DMS 273 (cell line): ENCODE data around the gene TLE7.

Source experiments
- DNase-seq: peaks from one replicate; lab custom pipeline; 2025; ENCODE audit not compliant: unreplicated experiment; lab: John Stamatoyannopoulos, UW

TLE7 gene

DNA sequence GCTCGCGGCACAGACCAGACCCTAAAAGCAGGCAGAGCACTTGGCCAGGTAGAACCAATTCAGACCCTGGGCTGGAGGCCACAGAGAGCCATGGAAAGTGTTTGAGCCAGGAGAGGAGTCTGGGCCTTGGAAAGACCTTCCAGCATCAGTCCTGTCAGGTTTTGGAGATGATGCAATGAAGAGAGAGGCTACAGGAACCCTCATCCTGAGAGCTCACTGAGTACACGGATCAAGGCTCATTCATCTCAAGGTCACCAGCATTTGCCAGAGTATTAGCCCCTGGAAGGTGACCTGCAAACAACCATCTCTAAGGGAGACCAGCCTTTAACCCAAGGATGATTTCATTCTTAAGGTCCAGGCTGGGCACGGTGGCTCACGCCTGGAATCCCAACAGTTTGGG is 27.8 kb downstream of the TLE7 start:
- no peak for DNase-seq

DNA sequence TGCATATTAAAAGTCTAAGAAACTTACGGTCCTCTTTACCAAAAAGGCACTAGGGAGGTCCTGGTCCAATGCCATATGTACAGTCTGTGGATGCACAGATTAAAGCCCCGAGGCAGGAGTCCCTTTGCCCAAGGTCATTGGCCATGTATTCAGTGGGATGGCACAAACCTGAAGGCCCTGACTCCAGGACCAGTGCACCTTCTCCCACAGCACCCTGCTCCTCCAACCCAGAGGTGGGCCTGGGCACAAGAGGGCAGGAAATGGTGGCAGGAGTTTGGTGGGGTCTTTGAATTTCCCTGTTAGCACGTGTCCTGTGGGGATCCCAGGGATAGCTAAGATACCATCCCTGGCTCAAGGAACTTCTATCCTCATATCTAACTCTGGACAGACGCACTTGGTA is 28.5 kb downstream of the TLE7 start:
- no peak for DNase-seq

DNA sequence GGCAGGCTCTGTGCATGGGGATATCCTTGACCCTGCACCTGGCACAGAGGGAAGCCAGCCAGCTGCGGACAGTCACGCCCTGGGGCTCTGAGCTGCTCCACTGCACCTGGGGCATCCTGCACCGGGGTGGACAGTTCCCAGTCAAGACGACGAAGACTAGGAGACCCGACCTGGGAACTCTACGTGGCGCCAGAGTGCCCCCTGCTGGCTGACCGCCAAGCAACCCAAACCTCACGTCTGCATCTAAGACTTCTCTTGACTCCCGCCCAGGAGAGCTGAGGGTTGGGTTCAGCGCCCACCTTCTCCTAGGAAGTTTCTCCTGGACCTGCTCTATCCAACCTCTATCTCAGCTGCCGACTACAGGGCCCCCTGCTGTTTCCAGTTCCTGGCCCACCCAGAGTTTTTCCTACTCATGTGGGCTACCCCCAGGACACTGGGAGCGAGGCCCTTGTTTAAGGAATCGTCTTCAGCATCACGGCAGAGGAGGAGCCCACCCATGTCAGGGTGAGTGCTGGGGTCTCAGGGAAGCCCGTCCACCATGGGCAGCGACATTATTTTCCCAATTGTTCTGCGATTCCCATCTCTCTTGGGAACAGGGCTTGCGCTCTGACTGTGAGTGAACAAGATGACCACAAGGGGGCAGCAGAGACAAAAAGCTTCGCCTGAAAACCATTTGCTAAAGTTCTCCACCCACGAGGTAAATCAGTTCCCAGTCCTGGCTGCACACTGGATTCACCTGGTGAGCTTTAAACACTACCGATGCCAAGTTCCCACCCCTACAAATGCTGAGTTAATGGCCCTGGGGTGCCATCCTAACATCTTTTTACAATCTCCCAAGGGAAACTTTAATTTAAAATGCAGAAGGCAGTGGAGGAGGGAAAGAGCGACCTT is 29.3 kb downstream of the TLE7 start:
- peak; percentile 92 for DNase-seq

DNA sequence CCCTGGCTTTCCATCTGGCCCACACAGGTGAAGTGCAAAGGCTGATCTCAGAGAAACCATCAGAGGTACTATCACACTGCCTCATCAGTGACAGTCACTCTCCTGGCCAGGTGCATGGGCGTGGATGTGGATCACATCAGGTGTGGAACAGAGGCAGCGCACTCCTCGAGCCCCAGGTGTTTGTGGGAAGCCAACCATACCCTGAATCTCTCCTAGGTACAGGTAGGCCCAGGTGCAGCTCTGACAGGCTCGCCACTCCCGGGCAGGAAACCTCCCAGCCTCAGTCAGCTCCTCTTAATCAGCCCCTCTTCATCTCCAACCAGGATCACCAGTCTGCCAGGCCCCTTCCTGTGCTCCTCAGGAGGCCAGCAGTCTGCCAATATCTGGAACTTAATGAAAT is 31.7 kb downstream of the TLE7 start:
- no peak for DNase-seq

DNA sequence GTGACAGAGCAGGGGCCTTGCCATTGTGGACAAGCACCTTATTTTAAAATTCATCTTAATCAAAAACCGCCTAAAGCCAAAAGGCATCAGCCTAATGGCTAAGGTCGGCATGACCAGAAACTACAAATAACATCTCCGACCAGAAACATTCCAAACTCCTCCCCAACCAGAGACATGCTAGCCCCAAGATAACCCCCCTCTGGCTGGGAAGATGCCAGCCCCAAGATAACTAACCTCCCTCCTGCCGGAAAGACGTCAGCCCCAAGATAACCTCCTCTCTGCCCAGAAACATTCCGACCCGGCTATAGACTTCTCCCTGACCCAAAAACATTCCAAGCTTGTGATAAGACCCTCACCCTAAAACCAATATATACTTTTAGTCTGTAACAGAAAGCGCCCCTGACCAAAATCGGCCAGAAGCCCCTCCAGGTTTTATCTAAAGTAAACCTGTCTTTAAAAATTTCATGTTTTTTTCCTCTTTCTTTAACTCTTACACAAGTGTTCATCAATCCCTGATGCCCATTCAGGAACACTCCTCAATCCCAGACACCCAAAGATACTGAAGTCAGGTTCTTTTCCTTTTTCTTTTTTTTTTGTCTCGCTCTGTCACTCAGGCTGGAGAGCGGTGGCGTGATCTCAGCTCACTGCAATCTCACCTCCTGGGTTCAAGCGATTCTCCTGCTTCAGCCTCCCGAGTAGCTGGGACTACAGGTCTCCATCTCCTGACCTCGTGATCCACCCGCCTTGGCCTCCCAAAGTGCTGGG is 32.7 kb downstream of the TLE7 start:
- no peak for DNase-seq

DNA sequence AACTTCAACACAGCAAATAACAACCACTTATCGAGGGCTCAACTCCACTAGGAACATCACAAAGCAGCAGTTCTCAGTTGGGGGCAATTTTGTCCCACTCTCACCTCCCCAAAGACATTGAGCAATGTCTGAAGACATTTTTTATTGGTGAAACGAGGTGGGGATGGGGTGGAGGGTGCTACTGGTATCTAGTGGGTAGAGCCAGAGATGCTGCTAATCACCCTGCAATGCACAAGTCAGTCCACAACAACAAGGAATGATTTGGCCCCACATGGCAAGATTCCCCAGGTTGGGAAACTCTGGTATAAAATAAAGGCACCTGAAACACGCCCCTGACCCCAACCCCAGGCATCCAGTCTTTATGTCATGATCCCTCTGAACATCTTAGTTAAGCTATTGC is 33.3 kb downstream of the TLE7 start:
- DNase-seq: no peak

DNA sequence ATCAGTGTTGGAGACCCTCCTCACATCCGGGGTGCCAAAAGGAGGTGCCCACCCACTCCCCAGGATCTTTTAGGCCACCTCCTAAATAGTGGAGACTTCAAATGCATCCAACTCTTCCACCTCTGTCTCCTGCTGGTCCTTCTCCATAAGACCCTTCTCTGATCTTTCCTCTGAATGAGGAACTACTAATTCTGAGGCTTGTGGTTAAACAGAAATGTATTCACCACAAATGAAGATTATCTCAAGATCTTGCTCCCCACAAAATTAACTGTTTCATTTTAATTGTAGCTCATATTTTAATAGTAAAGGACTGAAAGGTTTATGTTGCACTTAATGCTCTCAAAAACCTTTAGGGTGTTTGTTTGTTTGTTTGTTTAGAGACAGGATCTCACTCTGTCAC is 34.1 kb downstream of the TLE7 start:
- DNase-seq: no peak

DNA sequence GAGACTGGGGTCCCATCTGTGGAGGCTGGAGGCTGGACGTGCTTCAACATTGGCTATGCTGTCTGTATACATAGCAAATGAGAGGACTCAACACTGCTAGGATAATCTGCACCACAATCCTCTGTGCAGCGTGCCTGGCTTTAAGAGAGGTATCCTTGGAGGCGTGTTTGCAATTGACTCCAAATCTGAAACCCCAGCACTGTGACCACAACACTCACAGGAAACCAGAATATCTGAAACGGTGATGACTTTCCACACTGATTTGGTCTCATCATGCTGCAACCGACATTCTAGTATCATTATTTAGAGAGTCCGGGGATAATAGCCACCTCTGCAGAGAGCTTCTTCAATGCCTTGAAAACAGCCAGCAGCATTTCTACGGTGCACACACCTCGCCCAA is 35.1 kb downstream of the TLE7 start:
- no peak for DNase-seq

DNA sequence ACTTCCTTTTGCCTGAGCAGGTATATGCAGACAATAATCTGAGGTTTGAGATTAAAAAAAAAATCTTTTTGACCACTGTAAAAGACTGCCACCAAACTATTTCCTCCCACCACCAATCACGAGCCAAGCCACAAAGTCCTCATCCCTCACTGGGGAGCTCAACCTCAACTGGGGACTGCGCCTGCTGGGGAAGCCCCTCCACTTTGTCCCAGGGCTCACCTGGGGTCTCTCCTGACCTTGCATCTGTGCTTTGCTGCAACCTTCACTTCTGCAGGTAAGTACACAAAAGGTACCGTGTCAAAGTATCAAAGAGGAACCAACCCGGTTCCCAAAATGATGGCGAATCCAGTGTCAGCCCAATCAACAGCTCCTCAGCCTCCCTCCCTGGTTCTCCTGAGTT is 35.5 kb downstream of the TLE7 start:
- DNase-seq: no peak

DNA sequence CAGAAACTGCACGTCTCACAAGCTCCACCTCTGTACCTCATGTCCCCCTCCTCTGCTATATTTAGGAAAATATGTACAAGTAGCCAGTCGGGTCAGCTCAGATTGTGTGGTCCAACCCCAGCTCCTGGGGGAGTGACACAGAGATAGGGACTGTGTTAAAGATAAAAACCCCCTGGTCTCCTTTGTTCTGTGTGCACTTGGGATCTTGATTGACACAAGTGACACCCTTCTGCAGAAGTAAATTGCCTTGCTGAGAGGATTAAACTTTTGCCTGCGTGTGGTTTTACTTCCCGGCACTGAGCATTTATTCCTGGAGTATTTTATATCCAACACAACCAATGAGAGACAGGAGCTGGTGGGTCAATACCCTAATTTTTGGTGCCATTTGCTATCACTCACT is 37.5 kb downstream of the TLE7 start:
- DNase-seq: no peak

DNA sequence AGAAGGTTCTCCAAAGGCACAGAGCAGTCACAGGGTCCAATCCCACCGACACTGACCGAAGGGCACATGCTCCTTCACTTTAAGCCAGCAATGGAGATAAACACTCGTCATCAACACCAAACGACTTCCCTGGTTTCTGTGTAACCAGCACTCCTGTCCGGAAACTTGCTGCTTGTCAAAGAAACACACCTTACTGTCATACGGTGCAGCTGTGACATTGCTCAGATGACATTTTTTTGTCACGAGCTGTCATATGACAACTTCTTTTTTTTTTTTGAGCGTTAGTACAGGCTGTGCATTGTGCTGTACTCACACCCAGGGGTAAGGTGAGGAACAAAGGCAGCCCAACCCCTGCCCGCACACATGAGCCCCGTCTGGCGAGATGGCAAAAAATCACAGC is 39.2 kb downstream of the TLE7 start:
- no peak for DNase-seq

DNA sequence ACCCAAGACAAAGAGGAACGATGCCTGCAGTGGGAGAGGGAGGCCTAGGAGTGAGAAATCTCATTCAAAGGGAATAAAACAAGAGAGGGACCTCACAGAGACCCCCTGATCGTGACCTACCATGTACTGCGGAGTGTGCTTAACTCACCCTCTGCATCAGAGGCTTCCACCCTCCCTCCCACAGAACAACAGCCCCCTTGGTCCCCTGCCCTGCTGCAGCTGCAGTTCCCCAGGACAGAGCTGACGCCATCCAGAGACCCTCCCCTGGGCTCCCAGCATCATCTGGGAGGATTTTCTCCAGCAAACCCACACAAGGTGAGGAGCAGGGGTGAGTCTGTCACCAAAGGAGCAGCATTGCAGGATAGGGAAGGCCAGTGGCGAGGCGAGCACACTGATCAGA is 39.8 kb downstream of the TLE7 start:
- no peak for DNase-seq

DNA sequence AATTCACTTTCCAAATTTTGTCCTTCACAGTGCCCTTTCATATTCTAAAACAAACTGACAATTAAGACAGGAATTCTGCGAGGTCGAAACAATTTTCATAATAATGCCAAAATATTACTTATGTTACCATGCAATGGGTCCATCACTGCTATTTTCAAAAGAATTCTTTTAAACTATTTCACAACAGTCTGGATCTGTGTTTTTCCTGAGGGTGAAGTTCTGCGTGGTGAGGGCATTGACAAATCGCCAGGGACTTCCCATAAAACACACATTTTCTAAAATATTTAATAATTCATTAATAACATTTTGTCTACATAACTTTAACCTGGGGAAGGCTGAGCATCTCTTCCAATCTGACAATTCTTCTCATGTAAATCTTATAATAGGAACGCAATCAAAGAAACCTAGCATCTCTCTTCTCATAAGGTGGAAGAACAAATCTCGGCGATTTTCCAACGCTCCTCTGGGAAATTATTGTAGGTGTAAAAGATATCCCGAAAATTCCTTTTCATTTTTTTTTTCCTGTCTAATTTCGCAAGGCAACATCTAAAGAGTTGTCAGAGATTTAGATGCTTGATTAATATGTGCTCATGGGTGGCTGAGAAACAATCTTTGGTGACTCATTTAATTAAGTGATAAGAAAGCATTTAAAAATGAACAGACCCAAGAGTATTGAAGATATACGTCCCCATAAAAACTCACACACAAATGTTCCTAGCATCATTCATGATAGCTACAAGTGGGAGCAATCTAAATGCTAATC is 41.9 kb downstream of the TLE7 start:
- DNase-seq: no peak

DNA sequence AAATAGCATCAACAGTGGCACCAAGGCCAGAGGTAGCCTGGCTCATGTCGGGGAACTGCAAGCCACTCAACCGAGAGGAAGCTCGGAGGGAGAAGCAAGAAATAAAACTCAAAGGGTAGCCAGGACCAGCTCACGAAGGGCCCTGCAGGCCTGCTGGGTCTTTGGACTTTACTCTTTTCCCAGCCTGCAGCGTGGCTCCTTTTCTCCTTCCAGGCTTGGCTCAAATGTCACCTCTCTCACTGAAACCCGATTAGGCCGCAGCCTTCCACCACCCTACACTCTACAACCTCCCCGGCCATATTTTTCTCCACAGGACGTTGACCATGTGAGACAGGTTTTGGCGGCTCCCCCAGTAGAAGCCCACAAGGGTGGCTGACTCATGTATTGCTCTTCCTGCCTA is 45.3 kb downstream of the TLE7 start:
- no peak for DNase-seq

DNA sequence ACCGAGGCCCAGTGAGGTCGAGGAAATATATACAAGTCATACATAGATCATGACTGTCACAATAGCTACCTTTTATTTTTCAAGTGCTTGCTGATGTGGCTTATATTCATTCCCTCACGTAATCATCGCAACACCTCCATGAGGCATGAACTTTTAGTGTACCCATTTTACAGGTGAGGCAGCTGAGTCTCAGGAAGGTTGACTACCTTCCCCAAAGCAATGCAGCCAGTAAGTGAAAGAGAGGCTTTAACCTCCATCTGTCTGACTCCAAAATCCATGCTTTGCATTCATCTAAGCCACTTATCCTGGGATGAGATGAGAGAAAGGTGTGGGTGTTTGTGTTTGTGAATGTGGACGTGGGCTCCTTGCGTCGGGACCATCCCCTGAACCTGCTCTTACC is 52.5 kb downstream of the TLE7 start:
- DNase-seq: no peak

DNA sequence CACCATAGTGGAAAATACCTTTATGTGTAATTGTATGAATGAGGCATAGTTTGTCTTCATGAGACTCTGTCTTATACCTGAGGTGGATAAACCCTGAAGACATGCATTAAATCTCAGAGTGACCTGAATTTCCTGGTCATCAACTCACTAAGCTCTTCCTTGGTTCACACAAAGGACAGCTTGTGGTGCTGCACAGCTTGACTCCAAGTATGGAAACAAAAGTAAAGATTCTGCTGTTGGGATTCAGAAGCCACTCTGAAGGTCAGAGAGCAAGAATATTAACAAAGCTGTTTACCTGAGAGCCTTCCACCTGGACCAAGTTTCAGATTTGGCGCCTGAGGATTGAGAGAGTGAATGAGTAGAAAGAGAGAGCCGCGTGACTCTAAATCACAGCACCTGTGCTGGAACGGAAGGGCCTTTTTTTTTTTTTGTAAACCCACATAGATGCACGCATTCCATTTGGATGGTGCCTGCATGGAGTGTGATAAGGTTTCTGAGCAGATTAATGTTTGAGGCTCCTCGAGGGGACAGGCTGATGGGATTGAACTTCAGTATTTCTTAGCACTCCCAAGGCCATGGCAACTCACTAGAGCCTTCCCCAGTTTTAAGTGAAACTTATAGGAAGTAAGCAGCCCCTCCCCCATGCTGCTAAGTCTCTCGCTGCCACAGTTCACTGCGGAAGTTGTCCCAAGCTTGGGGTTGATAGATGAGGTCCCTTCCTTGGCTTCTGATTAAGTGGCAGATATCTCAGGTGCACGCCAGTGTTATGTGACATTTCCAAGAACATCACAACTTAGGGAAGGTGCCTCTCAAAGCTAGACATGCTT is 54.6 kb downstream of the TLE7 start:
- DNase-seq: no peak

DNA sequence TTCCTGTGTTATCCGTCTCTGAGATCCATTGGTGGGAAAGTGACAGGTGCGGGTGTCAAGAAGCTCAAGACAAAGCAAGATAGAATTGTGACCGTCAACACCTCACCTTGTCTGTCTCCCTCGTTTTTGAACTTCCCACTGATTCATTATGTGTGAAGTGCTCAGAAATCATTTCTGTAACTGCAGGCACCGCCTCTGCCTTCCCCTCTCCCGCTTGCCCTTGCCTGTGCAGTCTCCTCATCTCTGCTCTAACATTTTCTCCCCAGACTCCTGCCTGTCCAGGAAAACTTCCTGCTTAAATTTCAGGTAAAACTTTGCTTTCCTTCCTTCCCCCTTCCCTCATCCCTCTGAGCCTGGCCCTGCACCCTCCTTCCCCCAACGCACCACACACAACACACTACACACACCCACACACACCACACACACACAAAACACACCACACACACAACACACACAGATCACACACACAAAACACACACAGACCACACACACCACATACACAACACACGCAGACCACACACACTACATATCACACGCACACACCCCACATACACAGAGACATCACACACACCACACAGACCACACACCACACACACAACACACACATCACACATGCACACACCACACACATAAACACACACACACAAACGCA is 57.7 kb downstream of the TLE7 start:
- DNase-seq: no peak

DNA sequence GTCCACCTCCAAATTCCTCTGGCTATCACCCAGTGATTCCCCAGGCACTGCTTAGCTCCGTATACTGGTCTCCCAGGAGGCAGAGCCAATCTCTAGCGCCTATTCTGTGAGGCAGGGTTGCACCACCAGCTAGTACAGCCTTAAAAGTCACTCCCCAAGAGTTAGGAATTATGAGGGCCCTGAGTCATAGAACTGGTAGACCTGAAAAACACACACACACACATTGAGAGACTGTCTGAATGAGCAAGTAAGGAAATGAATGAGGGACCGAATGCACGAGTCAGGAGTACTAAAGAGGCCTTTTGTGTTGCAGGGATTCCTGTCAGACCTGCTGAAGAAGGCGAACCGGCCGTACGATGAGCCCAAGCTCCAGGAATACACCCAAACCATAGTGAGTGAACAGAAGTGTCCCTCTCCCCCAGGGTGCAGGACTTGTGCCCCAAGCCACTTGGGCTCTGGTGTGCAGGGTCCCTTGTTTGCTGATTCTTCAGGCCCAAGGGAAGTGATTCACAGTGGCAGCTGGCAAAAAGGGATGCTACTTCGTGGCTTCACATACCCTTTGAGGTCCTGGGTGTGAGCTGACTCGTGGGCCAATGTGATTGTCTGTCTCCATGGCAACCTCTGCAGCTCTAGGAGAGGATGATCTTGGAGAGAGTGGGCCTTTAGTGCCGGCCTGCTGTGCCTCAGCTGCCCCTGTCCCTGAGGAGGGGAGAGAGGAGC is 58.6 kb downstream of the TLE7 start:
- DNase-seq: peak; percentile 19

DNA sequence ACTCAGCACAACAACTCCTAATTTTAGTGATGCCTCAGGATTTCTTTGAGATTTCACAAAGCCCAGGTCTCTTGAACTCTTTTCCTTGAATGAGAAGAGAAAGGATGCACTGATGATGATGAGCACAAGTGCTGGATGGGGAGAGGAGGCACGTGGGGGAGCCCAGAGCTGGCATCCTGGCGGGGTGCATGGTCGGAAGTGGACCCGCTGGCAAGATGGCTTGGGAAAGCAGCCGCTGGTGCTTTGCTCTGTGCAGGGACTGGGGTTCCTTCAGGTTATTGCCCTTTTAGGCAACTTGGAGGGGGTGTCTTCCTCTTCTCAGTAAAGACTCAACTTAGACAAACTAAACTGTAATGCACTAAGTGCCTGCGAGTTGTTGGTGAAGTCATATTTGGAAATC is 61.0 kb downstream of the TLE7 start:
- no peak for DNase-seq
